Measurements from ENCODE around the gene CCSER2.
"Not testable (repeated sequence)": the region's sequence is repeated elsewhere in the genome, so short reads cannot be mapped to it uniquely, and the experiment has no call there.

CCSER2 gene

DNA sequence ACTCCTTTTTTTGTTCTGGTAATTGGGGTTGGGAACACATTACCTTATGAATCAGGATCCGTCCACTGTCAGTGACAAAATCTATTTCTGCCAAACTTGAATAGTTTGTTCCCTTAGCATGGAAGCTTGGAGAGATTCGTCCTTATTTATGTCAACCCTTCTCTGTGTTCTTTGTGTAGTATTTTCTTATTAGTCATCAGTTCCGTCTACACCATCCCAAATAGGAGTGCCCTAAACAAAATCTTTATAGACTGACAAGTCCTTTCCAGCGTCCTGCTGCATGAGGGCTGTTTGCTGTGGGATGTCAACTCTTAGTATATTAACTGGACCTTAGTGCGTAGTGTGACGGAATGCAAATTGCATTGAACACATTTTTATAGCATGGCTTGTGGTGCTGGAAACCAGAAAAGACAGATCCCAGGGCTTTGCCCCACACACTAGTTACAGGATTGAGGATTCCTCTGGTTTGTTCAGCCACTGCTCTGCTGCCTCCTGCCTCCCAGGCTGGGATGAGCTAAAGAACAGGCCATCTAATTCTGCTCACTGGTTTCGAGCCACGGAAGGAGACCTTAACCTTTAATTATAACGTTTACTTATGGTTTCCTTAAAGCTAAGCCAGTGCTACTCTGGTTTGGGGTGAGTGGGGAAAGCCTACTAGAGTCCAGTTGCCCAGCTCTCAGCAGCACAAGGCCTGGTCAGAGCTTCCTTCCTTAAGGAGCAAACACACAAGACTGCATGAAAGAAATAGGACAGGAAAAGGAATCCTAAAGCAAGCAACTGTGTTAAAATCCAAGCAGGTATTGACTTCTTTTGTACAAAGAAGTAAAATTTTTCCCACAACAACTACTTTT is 194.4 kb downstream of the CCSER2 start:
- DNase-seq (ENCODE audit: low spot score), result no peak

DNA sequence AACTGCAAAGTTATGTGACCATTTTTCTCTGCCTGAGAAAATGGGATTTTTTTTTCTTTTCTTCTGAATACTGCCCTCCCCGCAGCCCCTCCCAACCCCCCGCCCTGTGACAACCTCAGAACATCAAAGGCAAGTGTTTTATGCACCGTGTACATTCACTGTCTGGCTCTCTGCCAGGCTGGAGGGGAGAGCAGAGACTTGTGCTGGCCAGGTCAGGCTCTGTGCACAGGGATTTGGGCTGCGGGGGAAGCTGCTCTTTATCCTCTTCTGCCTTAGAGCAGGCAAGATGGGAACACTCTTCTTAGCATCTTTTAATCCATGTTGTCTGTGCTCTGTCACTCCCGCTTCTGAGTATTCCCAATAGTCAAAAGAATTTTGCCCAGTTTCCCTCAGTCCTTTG is 195.1 kb downstream of the CCSER2 start:
- no peak for DNase-seq (ENCODE audit: low spot score)

DNA sequence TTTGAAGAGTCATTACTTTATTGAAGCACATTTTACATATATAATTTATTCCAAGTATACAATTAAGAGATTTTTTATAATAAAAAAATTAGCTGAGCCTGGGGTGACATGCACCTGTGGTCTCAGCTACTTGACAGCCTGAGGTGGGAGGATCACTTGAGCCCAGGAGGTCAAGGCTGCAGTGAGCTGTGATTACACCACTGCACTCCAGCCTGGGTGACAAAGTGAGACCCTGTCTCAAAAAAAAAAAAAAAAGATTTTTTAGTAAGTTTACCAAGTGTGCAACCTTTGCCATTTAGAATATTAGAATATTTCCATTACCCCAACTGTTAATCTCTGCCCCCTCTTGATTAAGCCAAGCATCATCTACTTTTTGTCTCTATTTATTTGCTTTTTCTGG is 196.0 kb downstream of the CCSER2 start:
- DNase-seq (ENCODE audit: low spot score), result no peak

DNA sequence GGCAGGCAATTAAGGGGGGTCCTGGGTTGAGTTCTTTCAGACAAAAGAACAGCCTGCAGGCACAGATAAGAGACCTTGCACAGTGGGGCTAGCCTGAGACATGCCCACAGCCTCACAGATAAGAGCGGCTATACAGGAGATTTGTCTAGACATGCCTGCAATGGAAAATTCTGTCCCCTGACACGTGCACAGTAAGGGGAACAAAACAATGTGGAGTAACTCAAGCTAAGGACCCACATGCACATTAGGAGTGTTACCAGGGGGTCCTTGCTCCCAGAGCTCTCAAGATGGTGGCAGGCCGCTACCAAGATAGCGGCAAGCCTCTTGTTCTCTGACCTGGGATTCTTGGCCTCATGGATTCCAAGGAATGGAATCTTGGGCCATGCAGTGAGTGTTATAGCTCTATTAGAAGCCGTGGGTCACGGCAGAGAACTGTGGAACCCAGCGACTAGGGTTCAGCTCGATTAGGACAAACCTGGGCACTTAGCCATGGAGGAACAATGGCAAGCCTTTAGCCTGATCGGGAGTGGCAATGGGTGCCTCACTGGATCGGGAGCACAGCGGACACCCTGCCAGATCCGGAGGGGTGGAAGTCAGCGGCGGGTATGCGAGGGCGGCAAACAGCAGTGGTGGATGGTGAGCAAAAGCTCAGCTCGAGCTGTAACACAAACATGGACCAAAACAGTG is 196.9 kb downstream of the CCSER2 start:
- no peak for DNase-seq (ENCODE audit: low spot score)

DNA sequence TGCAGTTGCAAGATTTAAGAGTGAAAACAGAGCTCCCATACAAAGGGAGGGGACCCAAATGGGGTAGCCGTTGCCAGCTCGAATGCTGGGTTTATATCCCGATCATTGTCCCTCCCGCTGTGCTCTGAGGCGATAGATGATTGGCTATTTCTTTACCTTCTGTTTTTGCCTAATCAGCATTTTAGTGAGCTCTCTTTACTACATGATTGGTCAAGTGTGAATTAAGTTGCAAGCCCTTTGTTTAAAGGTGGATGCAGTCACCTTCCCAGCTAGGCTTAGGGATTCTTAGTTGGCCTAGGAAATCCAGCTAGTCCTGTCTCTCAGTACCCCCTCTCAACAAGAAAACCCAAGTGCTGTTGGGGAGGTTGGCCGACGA is 197.4 kb downstream of the CCSER2 start:
- DNase-seq (ENCODE audit: low spot score), result not testable (repeated sequence)

DNA sequence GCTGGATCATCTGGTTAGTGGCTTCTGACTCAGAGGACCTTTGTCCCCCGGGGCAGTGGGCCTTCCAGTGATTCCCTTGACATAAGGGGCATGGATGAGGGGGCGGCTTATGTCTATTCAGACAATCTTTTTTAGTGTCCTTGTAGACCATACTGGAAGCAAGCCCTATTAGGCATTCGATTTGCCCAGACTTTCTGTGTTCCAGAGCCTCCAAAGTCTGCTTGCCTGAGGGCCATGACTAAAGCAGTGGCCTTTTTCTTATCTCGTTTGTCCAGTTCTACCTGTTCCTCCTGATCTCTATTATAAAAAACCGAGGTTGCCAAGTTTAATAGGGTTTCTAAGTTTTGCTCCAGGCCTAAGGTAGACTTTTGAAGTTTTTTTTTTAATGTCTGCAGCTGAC is 199.0 kb downstream of the CCSER2 start:
- DNase-seq (ENCODE audit: low spot score), result not testable (repeated sequence)

DNA sequence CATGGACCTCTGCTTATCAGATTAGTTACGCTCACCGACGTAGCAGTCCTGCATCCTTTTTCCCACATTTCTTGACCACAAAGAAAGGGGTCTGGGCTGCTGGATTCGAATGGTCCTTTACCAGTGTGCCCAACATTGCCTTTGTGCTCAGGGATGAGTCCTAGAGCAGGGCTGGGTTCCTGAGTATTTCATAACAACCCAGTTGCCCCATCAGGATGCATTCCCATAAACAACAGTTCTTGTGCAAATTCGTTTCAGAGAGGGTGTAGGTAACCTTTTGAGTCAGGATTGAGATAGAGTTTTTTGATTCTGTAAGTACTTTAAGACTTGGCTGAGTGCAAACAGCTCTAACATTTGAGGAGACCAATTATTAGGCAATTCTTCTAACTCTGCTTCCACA is 200.1 kb downstream of the CCSER2 start:
- DNase-seq (ENCODE audit: low spot score), result not testable (repeated sequence)

DNA sequence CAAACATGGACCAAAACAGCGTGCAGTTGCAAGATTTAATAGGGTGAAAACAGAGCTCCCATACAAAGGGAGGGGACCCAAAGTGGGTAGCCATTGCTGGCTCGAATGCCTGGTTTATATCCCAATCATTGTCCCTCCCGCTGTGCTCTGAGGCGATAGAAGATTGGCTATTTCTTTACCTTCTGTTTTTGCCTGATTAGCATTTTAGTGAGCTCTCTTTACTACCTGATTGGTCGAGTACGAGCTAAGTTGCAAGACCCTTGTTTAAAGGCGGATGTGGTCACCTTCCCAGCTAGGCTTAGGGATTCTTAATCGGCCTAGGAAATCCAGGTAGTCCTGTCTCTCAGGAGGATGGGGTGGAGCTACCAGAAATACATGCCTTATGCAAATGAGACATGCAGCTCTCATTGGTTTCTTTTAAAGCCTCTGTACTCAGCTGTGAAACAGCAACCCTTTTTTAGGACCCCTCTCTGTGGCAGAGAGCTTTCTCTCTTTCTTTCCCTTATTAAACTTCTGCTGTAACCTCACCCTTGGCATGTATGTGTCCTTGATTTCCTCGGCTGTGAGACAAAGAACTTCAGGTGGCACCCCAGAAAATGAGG is 202.4 kb downstream of the CCSER2 start:
- no peak for DNase-seq (ENCODE audit: low spot score)

DNA sequence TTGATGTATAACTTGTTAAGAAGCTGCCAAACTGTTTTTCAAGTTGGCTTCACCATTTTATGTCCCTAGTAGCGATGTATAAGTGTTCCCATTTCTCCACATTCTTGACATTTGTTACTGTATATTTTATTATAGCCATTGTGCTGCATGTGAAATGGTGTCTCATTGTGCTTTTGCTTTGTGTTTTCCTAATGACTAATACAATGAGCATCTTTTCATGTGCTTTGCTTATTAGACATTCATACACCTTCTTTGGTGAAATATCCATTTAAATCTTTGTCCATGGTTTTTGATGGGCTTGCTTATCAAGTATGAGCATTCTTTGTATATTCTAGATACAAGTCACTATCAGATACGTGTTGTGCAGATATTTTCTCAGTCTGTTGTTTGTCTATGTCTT is 203.0 kb downstream of the CCSER2 start:
- no peak for DNase-seq (ENCODE audit: low spot score)

DNA sequence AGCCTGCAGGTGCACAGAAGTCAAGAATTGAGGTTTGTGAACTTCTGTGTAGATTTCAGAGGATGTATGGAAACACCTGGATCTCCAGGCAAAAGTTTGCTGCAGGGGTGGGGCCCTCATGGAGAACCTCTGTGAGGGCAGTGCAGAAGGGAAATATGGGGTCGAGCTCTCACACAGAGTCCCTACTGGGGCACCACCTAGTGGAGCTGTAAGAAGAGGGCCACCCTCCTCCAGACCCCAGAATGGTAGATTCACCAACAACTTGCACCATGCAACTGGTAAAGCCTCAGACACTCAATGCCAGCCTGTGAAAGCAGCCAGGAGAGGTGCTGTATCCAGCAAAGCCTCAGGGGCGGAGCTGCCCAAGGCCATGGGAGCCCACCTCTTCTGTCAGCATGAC is 205.8 kb downstream of the CCSER2 start:
- no peak for DNase-seq (ENCODE audit: low spot score)

DNA sequence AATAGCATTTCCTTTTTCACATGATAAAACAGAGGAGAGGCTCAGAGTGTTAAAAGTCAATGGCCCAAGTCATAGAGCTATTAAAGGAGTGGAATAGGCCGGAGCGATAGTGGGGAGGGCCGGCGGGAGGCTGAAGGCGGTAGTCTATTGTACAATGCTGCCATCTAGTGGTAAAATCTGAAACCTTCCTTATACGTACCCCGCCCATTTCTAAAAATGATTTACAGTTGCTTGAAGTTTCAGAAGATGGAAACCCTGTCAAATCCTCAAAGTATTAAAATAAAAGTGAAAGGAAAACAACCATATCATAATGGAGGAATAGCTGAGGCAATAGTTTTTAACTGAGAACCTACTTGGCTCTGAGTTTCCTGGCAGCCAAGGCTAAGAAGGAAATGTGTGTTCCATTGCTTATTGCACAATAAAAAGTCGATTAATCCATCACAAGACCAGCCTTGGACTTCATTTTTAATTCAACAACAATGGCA is 209.1 kb downstream of the CCSER2 start:
- DNase-seq (ENCODE audit: low spot score), result peak; percentile 64

DNA sequence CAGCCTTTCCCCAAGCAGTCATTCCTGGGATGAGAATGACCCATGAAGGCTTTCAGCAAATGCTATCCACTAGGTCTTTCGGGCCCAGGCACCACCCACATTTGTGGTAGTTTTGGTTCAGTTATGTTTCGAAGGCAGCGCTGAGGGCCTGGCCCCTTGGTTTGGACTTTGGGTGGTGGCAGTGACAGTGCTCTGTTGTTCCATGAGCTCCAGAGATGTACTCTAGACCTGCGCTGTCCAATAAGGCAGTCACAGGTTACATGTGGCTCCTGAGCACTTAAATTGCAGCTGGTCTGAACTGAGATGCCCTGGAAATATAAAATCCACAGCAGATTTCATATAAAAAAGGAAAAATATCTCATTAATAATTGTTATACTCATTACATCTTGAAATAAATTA is 209.6 kb downstream of the CCSER2 start:
- DNase-seq (ENCODE audit: low spot score), result no peak

DNA sequence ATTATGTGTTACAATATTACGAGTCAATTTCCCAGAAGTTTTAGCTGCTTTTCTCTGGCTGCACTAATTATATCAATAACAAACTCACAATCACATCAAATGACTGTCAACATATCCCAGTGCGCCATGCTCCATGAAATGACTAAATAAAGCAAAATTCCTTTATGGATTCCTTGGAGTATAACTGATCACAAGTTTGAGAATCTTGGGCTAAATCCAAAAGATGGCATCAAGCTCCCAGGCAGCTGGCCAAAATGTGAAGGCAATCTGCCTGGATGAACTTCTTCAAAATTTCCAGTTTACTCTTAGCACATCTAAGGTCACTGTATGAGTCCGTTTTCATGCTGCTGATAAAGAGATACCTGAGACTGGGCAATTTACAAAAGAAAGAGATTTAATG is 210.8 kb downstream of the CCSER2 start:
- DNase-seq (ENCODE audit: low spot score), result no peak

DNA sequence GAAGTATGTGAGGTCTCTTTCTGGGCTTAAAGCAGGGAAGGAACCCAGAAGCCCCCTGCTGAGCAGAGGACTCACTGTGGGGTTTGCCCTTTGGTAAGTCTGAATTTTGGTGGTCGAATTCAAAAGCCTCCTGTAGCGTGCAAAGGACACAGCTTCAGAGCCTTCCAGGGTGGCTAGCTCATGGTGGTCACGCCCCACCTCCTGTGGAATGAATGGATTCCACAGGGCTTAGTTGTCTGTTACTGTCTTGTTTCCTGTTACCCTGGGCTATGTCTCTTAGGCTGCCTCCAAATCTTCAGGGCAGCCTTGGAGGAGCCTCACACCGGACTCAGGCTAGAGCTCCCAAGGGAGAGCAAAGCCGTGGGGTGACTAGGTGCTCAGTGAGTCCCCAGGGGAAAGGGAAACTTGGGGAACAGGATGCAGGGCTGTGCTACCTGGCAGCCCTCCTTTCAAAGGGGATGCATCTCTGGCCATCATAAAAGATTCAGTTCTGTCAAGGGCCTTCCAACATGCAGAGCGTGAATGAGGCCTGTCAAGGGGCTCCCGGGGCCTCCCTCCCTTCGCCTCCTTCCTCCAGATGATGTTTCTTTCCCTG is 211.7 kb downstream of the CCSER2 start:
- DNase-seq (ENCODE audit: low spot score), result no peak

DNA sequence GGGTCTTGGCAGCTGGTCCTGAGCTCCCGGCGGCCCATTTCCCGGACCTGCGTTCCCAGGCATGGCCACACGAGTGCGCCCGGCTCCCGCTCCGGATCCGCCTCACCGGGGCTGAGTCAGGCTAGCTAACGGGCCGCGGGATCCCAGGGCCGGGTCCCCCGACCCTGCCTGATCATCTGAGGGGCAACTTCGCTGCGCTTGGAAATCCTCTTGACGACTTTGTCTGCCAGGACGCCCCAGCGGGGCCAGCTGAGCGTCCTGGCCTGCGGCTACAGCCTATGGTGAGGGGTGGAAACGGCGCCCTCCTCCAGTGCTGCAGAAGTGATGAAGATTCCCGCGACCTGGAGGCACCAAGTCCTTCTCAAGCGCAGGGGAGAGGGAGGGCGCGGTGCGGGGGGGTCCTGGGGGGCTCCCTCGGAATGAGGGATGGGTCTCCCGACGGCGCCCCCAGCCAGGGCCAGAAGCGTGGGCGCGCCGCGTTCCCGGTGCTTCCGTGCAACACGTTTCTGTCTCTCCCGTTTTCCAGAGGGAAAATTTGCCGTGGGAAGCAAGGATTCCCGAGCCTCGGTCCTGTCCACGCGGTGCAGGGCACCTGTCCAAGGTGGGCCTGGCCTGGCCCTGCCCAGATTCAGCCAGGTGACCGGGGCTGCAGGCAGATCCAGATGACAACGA is 212.4 kb downstream of the CCSER2 start:
- peak; percentile 86 for DNase-seq (ENCODE audit: low spot score)

DNA sequence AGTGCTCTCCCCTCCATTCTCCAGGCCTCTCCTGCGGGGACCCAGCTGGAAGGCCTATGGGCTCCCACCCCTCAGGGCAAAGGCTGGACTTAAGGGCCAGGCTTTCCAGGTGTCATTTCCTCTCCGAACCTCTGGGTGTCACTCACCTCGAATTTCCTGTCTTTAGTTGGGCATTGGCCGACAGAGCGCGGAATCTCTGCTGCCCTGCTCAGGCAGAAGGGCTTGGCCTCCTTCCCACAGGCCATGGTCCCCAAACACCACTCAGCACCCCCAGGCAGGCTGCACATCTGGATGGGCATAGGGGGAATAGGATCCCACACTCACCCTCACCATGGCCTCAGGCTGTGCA is 212.9 kb downstream of the CCSER2 start:
- DNase-seq (ENCODE audit: low spot score), result no peak

DNA sequence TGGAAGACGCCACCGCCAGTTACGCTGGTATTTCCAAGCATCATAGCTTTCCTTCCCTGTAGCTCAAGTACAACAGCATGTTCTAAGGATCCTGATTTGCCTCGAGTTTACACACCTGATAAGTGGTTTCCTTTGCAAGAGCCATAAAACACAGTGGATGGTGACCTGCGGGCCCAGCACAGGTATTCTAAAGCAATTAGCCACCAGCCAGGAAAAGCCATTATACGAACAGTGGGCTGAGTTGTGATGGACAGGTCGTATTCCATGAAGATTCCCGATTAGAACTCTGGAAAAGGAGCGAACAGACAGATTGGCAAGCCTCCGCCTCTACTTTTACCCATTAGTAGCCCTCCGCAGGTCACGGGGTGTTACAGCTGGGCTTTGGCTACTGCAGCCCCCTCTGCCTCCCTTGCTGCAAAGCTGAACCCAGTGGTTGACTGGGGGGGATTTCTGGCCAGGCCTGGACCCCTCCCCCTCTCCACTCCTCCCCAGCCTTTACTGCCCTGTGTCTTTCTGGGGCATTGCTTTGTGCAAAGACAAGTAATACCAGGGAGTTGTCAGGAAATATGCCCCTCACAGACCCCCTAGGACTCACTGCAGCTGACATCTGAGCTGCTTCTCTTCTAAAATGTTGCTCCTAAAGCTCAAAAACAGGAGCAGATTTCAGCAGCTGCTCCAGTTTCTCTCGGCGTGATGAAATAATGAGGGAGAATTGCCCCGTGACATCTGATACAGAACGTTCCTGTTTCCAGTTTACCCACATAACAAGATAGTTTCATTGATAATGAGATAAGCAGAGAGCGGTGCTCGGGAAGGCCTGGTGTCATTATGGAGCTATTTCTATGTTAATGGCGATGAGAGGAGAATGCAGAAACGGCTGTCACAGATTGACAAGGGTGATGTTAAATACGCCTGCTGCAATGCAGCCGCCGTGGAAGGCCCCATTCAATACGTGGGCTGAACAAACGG is 214.4 kb downstream of the CCSER2 start:
- no peak for DNase-seq (ENCODE audit: low spot score)

DNA sequence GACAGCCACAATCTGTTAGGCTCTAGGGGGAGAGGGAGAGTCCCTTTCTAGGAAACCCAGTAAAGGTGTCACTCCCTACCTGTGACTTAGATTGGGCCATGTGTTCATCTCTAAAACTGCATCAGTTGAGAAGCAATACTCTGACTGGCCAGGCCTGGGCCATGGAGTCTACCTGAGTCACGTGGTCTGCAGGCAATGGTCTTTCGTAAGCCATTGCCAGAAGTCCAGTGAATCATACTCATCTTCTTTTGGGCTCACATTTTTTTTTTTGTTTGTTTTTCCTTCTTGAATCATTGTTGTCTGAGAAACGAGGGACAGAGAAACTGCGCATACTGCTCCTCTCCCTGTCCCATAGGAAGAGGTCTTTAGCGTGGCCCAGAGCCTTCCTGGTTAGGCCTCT is 215.6 kb downstream of the CCSER2 start:
- no peak for DNase-seq (ENCODE audit: low spot score)

DNA sequence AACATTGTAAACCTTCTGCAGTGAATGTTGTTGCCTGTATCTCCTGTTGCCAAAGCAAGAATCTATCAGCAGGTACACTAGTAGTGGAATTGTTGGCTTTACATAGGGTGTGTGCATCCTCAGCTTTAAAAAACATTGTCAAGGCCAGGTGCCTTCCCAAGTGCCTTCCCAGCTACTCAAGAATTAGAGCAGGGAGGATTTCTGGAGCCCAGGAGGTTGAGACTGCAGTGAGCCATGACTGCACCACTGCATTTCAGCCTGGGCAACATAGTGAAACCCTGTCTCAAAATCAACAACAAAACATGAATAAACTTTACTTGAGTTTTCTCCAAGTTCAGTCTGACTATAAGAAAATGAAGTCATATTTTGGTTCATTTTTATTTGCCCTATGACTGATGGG is 217.3 kb downstream of the CCSER2 start:
- DNase-seq (ENCODE audit: low spot score), result no peak

DNA sequence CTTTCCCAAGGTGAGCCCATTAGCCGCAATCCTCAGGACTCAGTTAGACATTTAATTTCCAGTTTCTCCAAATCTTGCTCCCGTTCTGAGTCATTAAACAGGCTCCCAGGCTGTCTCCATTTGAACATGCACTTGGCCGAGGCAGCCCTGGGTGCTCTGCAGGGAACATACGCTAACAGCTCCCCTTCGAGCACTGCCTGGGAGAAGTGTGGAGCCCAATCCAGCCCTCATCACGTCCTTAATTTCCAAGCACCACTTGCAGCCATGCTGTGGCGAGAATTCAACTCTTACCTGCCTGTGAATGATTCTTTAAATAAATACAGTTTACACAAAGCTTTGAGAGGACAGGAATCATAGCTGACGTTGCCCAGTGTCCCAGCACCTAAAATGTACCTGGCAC is 218.2 kb downstream of the CCSER2 start:
- DNase-seq (ENCODE audit: low spot score), result no peak

DNA sequence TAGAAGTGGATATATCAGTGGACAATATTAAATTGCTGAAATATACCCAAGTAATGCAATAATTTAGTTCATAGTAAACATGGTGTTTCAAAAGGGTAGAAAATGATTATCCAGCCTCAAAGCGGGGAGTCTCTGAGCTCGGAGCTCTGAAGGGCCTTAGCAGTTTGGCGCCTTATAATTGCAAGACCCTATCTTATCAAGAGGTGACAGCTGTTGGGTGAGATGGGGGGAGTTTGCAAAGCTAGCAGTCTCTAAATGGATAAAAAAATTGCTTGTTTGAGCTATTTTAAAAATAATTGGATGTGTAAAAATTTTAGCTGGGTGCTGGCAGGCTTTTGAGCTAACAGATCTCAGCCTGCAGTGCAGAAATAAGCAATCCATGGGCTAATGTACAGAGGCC is 219.2 kb downstream of the CCSER2 start:
- no peak for DNase-seq (ENCODE audit: low spot score)
